ENCODE results near the gene IFNE. TPM values are rescaled to one million over a fixed set of nuclear protein-coding genes. Genes with fewer than 3 reads are reported as not detected.

Gene IFNE
- total RNA-seq, 1 experiment from 2014 or later: not detected

Other genes starting within 250 kb of the IFNE start
- not detected in 2 replicates for gene IFNA14, start 242.3 kb downstream of the IFNE start, total RNA-seq (2014; rRNA removed; shearing (Covaris generic))
- not detected in 2 replicates for gene IFNA5, start 177.0 kb downstream of the IFNE start, total RNA-seq (2014; rRNA removed; shearing (Covaris generic))
- gene KLHL9, start 146.9 kb downstream of the IFNE start, total RNA-seq (2014; rRNA removed; shearing (Covaris generic)): 37.1 and 41.6 TPM in 2 replicates
- gene IFNA6, start 131.4 kb downstream of the IFNE start, total RNA-seq (2014; rRNA removed; shearing (Covaris generic)): not detected in 2 replicates
- not detected in 2 replicates for gene IFNA13, start 114.3 kb downstream of the IFNE start, total RNA-seq (2014; rRNA removed; shearing (Covaris generic))
- gene IFNA2, start 96.9 kb downstream of the IFNE start, total RNA-seq (2014; rRNA removed; shearing (Covaris generic)): not detected in 2 replicates
- gene IFNA8, start 73.2 kb downstream of the IFNE start, total RNA-seq (2014; rRNA removed; shearing (Covaris generic)): not detected in 2 replicates
- not detected in 2 replicates for gene IFNA1, start 41.9 kb downstream of the IFNE start, total RNA-seq (2014; rRNA removed; shearing (Covaris generic))